Ascending aorta (tissue), 2 donors: ENCODE data around the gene MYO1D. TPM values are rescaled to one million over a fixed set of nuclear protein-coding genes. Genes with fewer than 3 reads are reported as not detected.

Experiments
- DNase-seq, 2 donors: peaks; one replicate each; pipeline ENCODE4 v3.0.0-alpha.2; 2019; ENCODE audit warnings: low spot score in 2 of 2
- H3K27ac ChIP-seq, 2 donors: fragments of 200-600 bp; sonication (generic); one replicate each; pipeline ENCODE4 v1.5.1; 2016 to 2017; ENCODE audit warnings: mild to moderate bottlenecking in 1 of 2
- H3K27me3 ChIP-seq: fragments of 200-600 bp; sonication (generic); one replicate; pipeline ENCODE4 v1.5.1; 2017
- H3K36me3 ChIP-seq, 2 donors: fragments of 200-600 bp; sonication (generic); one replicate each; pipeline ENCODE4 v1.5.1; 2016
- H3K4me1 ChIP-seq, 2 donors: fragments of 200-600 bp; sonication (generic); one replicate each; pipeline ENCODE4 v1.5.1; 2016 to 2017; ENCODE audit warnings: mild to moderate bottlenecking in 1 of 2
- H3K4me3 ChIP-seq, 2 donors: fragments of 200-600 bp; sonication (generic); one replicate each; pipeline ENCODE4 v1.5.1; 2016 to 2017; ENCODE audit warnings: mild to moderate bottlenecking in 1 of 2
- H3K9me3 ChIP-seq, 2 donors: fragments of 200-600 bp; sonication (generic); one replicate each; pipeline ENCODE4 v1.5.1; 2016
- intact Hi-C: fragments of 100-400 bp; cut with DNase I; formaldehyde crosslinking; loops from one replicate; pipeline ENCODE4 v1.15.1; 2023
- total RNA-seq: library from RNA; depleted of rRNA; stranded (reverse); fragments of >200 nt; gene quantifications from one replicate; pipeline ENCODE4 v1.1.0, GENCODE V29; 2016
- TF ChIP-seq, protein P1 (sequence below), 3 experiments: fragments of 200-600 bp in 2 of 3; fragments of 450-650 bp in 1 of 3; sonication (generic) in 2 of 3; IDR thresholded peaks; one replicate each; pipeline ENCODE4 v1.5.1; 2016 to 2019; ENCODE audit warnings: antibody characterized with exemption in 3 of 3, mild to moderate bottlenecking in 1 of 3, moderate library complexity in 1 of 3

MYO1D gene
- total RNA-seq, 1 donor from 2014 or later, result 105 TPM

DNA sequence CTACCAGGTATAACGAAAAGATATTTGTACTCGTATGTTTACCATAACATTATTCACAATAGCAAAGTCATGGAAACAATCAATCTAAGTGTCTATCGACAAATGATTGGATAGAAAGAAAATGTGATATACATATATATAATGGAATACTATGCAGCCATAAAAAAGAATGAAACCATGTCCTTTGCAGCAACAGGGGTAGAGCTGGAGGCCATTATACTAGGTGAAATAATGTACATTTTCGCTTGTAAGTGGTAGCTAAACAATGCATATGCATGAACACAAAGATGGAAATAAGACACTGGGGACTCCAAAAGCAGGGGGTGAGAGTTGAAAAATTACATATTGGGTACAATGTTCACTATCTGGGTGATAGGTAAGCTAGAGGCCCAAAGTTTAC is 124.0 kb downstream of the MYO1D start:
- Histone ChIP-seq H3K9me3 (no peaks in the 10 kb centered on the region), H3K27me3 (no peaks in the 10 kb centered on the region), H3K36me3 (peaks cover 6 to 13% of the 10 kb centered on the region in 2 donors), H3K4me1 (no peaks in the 10 kb centered on the region), H3K4me3 (no peak overlapping the region), H3K27ac (no peak overlapping the region)
- DNase-seq, result no peak
- intact Hi-C loops, result no loop called here
- TF ChIP-seq, protein P1, sequence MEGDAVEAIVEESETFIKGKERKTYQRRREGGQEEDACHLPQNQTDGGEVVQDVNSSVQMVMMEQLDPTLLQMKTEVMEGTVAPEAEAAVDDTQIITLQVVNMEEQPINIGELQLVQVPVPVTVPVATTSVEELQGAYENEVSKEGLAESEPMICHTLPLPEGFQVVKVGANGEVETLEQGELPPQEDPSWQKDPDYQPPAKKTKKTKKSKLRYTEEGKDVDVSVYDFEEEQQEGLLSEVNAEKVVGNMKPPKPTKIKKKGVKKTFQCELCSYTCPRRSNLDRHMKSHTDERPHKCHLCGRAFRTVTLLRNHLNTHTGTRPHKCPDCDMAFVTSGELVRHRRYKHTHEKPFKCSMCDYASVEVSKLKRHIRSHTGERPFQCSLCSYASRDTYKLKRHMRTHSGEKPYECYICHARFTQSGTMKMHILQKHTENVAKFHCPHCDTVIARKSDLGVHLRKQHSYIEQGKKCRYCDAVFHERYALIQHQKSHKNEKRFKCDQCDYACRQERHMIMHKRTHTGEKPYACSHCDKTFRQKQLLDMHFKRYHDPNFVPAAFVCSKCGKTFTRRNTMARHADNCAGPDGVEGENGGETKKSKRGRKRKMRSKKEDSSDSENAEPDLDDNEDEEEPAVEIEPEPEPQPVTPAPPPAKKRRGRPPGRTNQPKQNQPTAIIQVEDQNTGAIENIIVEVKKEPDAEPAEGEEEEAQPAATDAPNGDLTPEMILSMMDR (IDR thresholded peaks at IDR 0.05), result no peak

DNA sequence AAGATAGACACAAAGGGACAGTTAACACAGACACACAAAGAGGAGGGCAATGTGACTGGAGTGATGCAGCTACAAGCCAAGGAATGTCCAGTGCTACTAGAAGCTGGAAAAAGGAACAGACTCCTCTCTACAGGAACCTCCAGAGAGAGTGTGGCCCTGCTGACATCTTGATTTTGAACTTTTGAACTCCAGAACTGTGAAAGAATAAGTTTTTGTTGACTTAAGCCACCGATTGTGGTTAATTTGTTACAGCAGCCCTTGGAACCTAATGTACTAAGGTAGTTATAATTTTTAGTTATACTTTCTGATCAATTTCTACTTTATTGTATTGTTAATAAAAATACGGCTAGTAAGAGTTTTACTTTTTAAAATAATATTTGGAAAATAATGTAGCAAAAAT is 129.1 kb downstream of the MYO1D start:
- Histone ChIP-seq H3K4me3 (no peak overlapping the region), H3K27me3 (no peaks in the 10 kb centered on the region), H3K27ac (no peak overlapping the region), H3K4me1 (no peaks in the 10 kb centered on the region), H3K36me3 (peaks cover 26 to 47% of the 10 kb centered on the region in 2 donors), H3K9me3 (no peaks in the 10 kb centered on the region)
- TF ChIP-seq, protein P1 (IDR thresholded peaks at IDR 0.05), result no peak
- intact Hi-C loops, result loop anchor here (5.0 kb wide), 1 partner anchor 266 kb away; no protein-coding TSS in a partner anchor
- no peak for DNase-seq

DNA sequence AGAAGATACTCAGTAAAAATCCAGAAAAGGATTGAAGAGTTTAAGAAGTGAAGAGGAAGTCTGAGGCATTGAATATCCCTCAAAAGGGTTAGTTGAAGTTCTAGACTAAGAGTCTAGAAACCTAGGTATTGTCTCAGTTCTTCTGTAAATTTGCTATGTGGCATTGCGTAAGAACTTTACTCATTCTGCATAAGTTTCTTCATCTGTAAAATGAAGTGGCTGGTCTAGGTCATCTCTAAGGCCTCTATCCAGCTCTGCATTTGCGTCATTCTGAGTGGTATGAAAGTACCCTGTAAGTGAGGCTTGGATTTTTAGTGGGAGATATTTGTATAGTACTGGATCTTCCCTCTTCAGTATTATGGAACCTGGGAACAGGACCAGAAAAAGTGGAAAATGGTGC is 130.2 kb downstream of the MYO1D start:
- intact Hi-C loops, result loop anchor here (5.0 kb wide), 1 partner anchor 264 kb away; no protein-coding TSS in a partner anchor
- DNase-seq, result no peak
- TF ChIP-seq, protein P1 (IDR thresholded peaks at IDR 0.05), result no peak
- H3K9me3 ChIP-seq, result no peaks in the 10 kb centered on the region
- H3K27me3 ChIP-seq, result no peaks in the 10 kb centered on the region
- H3K4me3 ChIP-seq, result no peak overlapping the region
- peaks cover 26 to 56% of the 10 kb centered on the region in 2 donors for H3K36me3 ChIP-seq
- H3K4me1 ChIP-seq, result no peaks in the 10 kb centered on the region
- H3K27ac ChIP-seq, result no peak overlapping the region

DNA sequence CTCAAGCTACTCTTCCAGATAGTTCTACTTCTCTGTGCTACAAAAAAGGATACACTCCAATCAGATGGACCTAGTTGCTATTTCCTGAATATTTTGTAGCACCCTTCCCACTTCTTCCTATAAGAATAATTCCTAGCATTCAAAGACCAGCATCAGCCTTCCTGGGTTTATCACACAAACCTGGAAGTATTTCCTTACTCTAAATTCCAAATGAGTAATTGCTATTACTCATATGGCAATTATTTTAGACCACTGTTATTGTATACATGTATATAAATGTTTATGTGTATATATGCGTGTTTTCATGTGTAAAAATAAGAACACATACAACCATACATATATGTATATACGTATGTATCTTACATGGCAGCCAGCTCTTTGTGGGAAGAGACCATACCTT is 130.6 kb downstream of the MYO1D start:
- no peaks in the 10 kb centered on the region for H3K9me3 ChIP-seq
- no peaks in the 10 kb centered on the region for H3K27me3 ChIP-seq
- H3K27ac ChIP-seq, result no peak overlapping the region
- TF ChIP-seq, protein P1 (IDR thresholded peaks at IDR 0.05), result no peak
- no peak for DNase-seq
- intact Hi-C loops, result loop anchor here (5.0 kb wide), 1 partner anchor 264 kb away; no protein-coding TSS in a partner anchor
- peaks cover 26 to 56% of the 10 kb centered on the region in 2 donors for H3K36me3 ChIP-seq
- H3K4me1 ChIP-seq, result no peaks in the 10 kb centered on the region
- no peak overlapping the region for H3K4me3 ChIP-seq

DNA sequence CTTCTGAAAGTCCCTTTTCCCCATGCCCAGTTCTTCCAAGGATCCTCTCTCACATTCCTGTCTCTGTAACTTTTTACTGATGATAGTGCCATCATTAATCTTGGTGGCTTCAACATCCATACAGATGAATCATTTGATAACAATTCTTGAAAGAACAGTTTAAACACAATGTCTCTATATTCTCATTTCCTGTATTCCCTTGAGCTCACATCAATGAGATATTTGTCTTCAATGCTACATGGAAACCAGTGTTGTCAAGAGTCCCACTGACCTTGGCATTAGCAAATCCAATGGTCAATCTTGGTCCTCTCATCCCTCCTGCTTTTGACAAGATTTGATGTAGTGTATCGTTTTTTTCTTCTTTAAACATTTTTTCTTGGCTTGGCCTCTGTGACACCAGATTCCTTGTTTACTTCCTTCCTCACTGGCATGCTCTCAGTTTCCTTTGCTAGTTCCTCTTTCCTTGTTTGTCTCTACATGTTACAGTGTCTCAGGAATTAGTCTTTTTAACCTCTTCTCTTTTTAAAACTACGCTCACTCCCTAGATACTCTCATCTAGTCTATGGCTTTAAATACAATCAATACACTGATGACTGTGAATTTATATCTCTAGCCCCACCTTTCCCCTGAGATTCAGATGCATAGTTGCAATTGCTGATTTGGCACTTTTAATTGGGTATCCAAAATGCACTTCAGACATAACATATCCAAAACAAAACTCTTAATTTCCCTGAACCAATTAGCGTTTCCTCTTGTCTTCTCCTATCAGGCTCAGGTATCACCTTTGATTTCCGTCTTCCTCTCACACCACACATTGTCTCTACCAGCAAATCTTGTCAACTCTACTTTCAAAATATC is 134.0 kb downstream of the MYO1D start:
- intact Hi-C loops, result no loop called here
- H3K27me3 ChIP-seq, result no peaks in the 10 kb centered on the region
- TF ChIP-seq, protein P1 (IDR thresholded peaks at IDR 0.05), result no peak
- H3K4me3 ChIP-seq, result no peak overlapping the region
- no peak overlapping the region for H3K27ac ChIP-seq
- no peak for DNase-seq
- no peaks in the 10 kb centered on the region for H3K9me3 ChIP-seq
- no peaks in the 10 kb centered on the region for H3K4me1 ChIP-seq
- peaks cover 26 to 65% of the 10 kb centered on the region in 2 donors for H3K36me3 ChIP-seq
